HCT116 (cell line): ENCODE measurements around the gene STAMBPL1. TPM values are rescaled to one million over a fixed set of nuclear protein-coding genes. Genes with fewer than 3 reads are reported as not detected.
A peak's percentile ranks its signal among the peaks of the same experiment; 100 is the strongest.

Source experiments
- ATAC-seq: fragments of 200-7000 bp; cut with Tn5 transposase; 2 replicates; pipeline ENCODE4 v1.9.1; 2020; ENCODE audit warnings: mild to moderate bottlenecking, moderate library complexity
- BruUV-seq: library from RNA; stranded (reverse); fragments of 400-500 nt; replicated peaks from 2 replicates; lab custom pipeline; 2021; lab: Mats Ljungman, UMichigan
- CTCF ChIA-PET: fragments of 300-600 bp; sonication (Branson Sonifier 250); formaldehyde crosslinking; loops from one replicate; lab custom pipeline; 2021; ENCODE audit warnings: antibody characterized with exemption; lab: Charles Lee
- POLR2A ChIA-PET: fragments of 300-600, 350-600 bp; sonication (Branson Sonifier 250); formaldehyde crosslinking; loops from one replicate; lab custom pipeline; 2021; ENCODE audit warnings: antibody characterized with exemption; lab: Charles Lee
- RAD21 ChIA-PET, 2 experiments: fragments of 300-600 bp; sonication (Branson Sonifier 250); formaldehyde crosslinking; loops; one replicate each; lab custom pipeline; 2023; ENCODE audit warnings: low total read pairs in 2 of 2; ENCODE audit not compliant: uncharacterized antibody in 2 of 2, unreplicated experiment in 2 of 2, low non-redundant PET in 1 of 2; lab: Charles Lee
- DNase-seq: peaks from one replicate; pipeline ENCODE4 v3.0.0-alpha.2; 2010; ENCODE audit warnings: low read depth, low spot score
- H2AFZ ChIP-seq: fragments of 200-600 bp; shearing (Covaris generic), sonication (generic); 2 replicates; pipeline ENCODE4 v1.6.1; 2017; ENCODE audit warnings: low read depth, mixed run types, mixed read lengths, antibody characterized with exemption, low read length; ENCODE audit not compliant: poor library complexity, severe bottlenecking
- H3K27ac ChIP-seq: 2 replicates; pipeline ENCODE4 v1.5.1; 2012; ENCODE audit warnings: low read depth, low read length
- H3K27me3 ChIP-seq: fragments of 200-600 bp; sonication (generic); 2 replicates; pipeline ENCODE4 v1.6.1; 2016; ENCODE audit warnings: mixed run types, low read length, mixed read lengths; ENCODE audit not compliant: insufficient read depth
- H3K36me3 ChIP-seq, 2 experiments: fragments of 200-500 bp in 1 of 2; fragments of 200-600 bp in 1 of 2; sonication (Bioruptor generic) in 1 of 2; sonication (generic) in 1 of 2; 2 replicates each; pipeline versions ENCODE4 v1.5.1 to v1.6.1; 2014 to 2016; ENCODE audit warnings: low read length in 2 of 2, inconsistent platforms in 1 of 2, mixed read lengths in 1 of 2, mixed run types in 1 of 2; ENCODE audit not compliant: insufficient read depth in 2 of 2, control insufficient read depth in 1 of 2
- H3K4me1 ChIP-seq, 2 experiments: fragments of 200-600 bp in 1 of 2; sonication (generic) in 1 of 2; 2 replicates each; pipeline versions ENCODE4 v1.5.1 to v1.6.1; 2012 to 2017; ENCODE audit warnings: low read length in 2 of 2, inconsistent platforms in 1 of 2, mild to moderate bottlenecking in 1 of 2, mixed read lengths in 1 of 2, mixed run types in 1 of 2, moderate library complexity in 1 of 2; ENCODE audit not compliant: insufficient read depth in 2 of 2, control insufficient read depth in 1 of 2
- H3K4me2 ChIP-seq: fragments of 200-600 bp; sonication (generic); 2 replicates; pipeline ENCODE4 v1.6.1; 2017; ENCODE audit warnings: mixed run types, low read length, mixed read lengths
- H3K4me3 ChIP-seq, 2 experiments: fragments of 200-600 bp in 1 of 2; sonication (generic) in 1 of 2; replicated peaks in 1 of 2; 2 replicates each; pipeline ENCODE4 v1.5.1; 2011 to 2016; ENCODE audit warnings: low read length in 2 of 2, control low read depth in 1 of 2, low read depth in 1 of 2, mild to moderate bottlenecking in 1 of 2, mixed read lengths in 1 of 2, mixed run types in 1 of 2
- H3K79me2 ChIP-seq: fragments of 200-600 bp; sonication (generic); 2 replicates; pipeline ENCODE4 v1.6.1; 2017; ENCODE audit warnings: mild to moderate bottlenecking, mixed run types, low read length, moderate library complexity, mixed read lengths; ENCODE audit not compliant: insufficient read depth
- H3K9ac ChIP-seq: fragments of 200-600 bp; sonication (generic); 2 replicates; pipeline ENCODE4 v1.6.1; 2016; ENCODE audit warnings: low read length, mixed read lengths
- H3K9me2 ChIP-seq: fragments of 200-600 bp; sonication (generic), shearing (Covaris generic); 2 replicates; pipeline ENCODE4 v1.6.1; 2017; ENCODE audit warnings: mixed run types, mild to moderate bottlenecking, moderate library complexity; ENCODE audit not compliant: insufficient read depth
- H3K9me3 ChIP-seq, 2 experiments: fragments of 200-500 bp in 1 of 2; fragments of 200-600 bp in 1 of 2; sonication (Bioruptor generic) in 1 of 2; sonication (generic) in 1 of 2; 2 replicates each; pipeline ENCODE4 v1.6.1; 2014 to 2017; ENCODE audit warnings: low read length in 2 of 2, mixed read lengths in 2 of 2, inconsistent platforms in 1 of 2, low read depth in 1 of 2, mild to moderate bottlenecking in 1 of 2, mixed run types in 1 of 2, moderate library complexity in 1 of 2; ENCODE audit not compliant: control insufficient read depth in 1 of 2, insufficient read depth in 1 of 2
- H4K20me1 ChIP-seq: fragments of 200-600 bp; sonication (generic), shearing (Covaris generic); 2 replicates; pipeline ENCODE4 v1.6.1; 2017; ENCODE audit warnings: mixed run types, mild to moderate bottlenecking, moderate library complexity; ENCODE audit not compliant: insufficient read depth
- CBX3 ChIP-seq: IDR thresholded peaks from 2 replicates; pipeline ENCODE4 v1.6.1; 2012; ENCODE audit warnings: low read depth
- EGR1 ChIP-seq: IDR thresholded peaks from 2 replicates; pipeline ENCODE4 v1.6.1; 2012; ENCODE audit warnings: low read depth
- ELF1 ChIP-seq: IDR thresholded peaks from 2 replicates; pipeline ENCODE4 v1.6.1; 2012; ENCODE audit warnings: low read depth, borderline replicate concordance
- EZH2 ChIP-seq: fragments of 200-600 bp; sonication (generic); IDR thresholded peaks from 2 replicates; pipeline ENCODE4 v1.6.1; 2017; ENCODE audit warnings: antibody characterized with exemption, mixed run types
- EZH2phosphoT487 ChIP-seq: fragments of 200-600 bp; IDR thresholded peaks from 2 replicates; pipeline ENCODE4 v1.6.1; 2018; ENCODE audit warnings: antibody characterized with exemption, borderline replicate concordance
- JUND ChIP-seq: IDR thresholded peaks from 2 replicates; pipeline ENCODE4 v1.6.1; 2012
- POLR2A ChIP-seq: IDR thresholded peaks from 2 replicates; pipeline ENCODE4 v1.7.0; 2011; ENCODE audit warnings: borderline replicate concordance; ENCODE audit not compliant: insufficient read depth, insufficient read length; ENCODE audit errors: extremely low read depth
- POLR2AphosphoS5 ChIP-seq: IDR thresholded peaks from 2 replicates; pipeline ENCODE4 v1.6.1; 2011; ENCODE audit warnings: mild to moderate bottlenecking, low read depth, low read length, moderate library complexity
- RAD21 ChIP-seq: IDR thresholded peaks from 2 replicates; pipeline ENCODE4 v1.6.1; 2012; ENCODE audit warnings: low read depth, mild to moderate bottlenecking
- SP1 ChIP-seq: IDR thresholded peaks from 2 replicates; pipeline ENCODE4 v1.6.1; 2012; ENCODE audit warnings: low read depth
- SRF ChIP-seq: IDR thresholded peaks from 2 replicates; pipeline ENCODE4 v1.6.1; 2012; ENCODE audit warnings: low read depth
- TCF7L2 ChIP-seq: IDR thresholded peaks from 2 replicates; pipeline ENCODE4 v1.7.0; 2011; ENCODE audit warnings: borderline replicate concordance, inconsistent platforms; ENCODE audit not compliant: insufficient read depth, insufficient read length; ENCODE audit errors: extremely low read depth
- YY1 ChIP-seq: IDR thresholded peaks from 2 replicates; pipeline ENCODE4 v1.6.1; 2011; ENCODE audit warnings: low read length, low read depth, moderate library complexity, mild to moderate bottlenecking; ENCODE audit not compliant: insufficient replicate concordance; ENCODE audit errors: extremely low read depth
- ZFX ChIP-seq: fragments of 450-650 bp; IDR thresholded peaks from 2 replicates; pipeline ENCODE4 v1.6.1; 2017
- ZNF274 ChIP-seq: fragments of 200-500 bp; sonication (Bioruptor generic); IDR thresholded peaks from 2 replicates; pipeline ENCODE4 v1.6.1; 2014; ENCODE audit warnings: mild to moderate bottlenecking, low read depth, low read length, inconsistent platforms
- intact Hi-C: fragments of 100-400 bp; cut with micrococcal nuclease; formaldehyde crosslinking; loops from 2 replicates; pipeline ENCODE4 v1.10.0; 2022
- total RNA-seq: library from RNA; stranded (reverse); gene quantifications from one replicate; pipeline ENCODE4 v1.2.1, GENCODE V29; 2021; ENCODE audit not compliant: unreplicated experiment
- TF ChIP-seq, protein P1 (sequence below), 3 experiments: fragments of 200-600 bp in 1 of 3; sonication (generic) in 1 of 3; IDR thresholded peaks in 2 of 3; conservative IDR thresholded peaks in 1 of 3; 2 replicates each; pipeline ENCODE4 v1.5.1; 2012 to 2017; ENCODE audit warnings: low read depth in 2 of 3, low read length in 2 of 3, antibody characterized with exemption in 1 of 3, borderline replicate concordance in 1 of 3, control low read depth in 1 of 3, mild to moderate bottlenecking in 1 of 3, mixed read lengths in 1 of 3, mixed run types in 1 of 3, moderate library complexity in 1 of 3; ENCODE audit not compliant: insufficient read depth in 1 of 3
- TF ChIP-seq, protein P2 (sequence below): IDR thresholded peaks from 2 replicates; pipeline ENCODE4 v1.6.1; 2012

Gene STAMBPL1
- total RNA-seq, 1 experiment from 2014 or later, result 11.0 TPM

DNA sequence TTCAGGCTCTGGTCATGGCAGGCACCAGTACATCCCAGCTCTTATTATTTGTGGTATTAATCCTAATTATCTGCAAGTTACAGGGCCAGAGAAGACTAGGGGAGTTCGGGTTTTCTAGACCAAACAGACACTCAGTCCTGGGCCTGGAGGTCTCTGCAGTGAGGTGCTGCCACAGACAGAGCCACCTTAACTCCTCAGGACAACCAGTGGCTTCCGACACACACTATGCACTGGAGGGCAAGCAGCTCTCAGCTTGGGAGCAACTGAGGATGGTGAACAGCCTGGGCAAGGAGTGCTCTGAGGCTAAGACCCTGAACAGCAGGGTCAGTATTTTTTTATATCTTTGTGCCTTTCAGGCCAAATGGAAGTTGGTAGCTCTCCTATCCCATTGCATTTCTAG, 53.5 kb downstream of the STAMBPL1 start:
- intact Hi-C loops, result no loop called here

DNA sequence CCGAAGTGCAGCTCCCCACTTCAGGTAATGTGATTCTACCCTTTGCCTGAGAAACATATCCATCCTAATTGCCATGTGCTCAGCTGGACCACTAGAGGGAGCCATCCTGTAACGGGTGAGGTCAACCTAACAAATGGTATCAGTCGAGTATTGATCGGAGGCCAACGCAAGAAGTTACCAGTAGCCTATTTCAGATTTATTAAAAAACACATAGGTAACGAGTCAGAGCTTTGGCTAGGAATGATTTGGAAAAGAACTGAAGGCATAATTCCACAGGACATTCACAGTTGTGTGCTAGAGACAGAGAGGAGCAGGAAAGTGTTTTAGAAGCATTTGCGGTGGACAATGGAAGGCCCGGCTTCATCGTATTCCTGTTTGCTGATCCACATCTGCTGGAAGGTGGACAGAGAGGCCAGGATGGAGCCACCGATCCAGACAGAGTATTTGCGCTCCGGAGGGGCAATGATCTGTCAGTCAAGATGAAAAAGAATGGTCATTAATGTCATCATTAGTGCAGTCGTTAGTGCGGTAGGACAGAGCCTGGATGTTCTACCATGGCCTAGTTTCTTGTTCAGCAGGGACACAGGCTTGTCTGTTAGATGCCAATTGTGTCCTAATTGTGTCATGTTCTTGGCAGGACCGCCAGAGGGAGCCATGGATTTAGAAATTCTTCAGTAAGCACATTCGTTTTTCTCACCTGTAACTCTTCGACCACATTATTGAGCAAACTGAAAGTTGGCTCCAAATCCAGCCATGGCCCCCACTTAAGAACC, 55.0 kb downstream of the STAMBPL1 start:
- intact Hi-C loops, result loop anchor here (1.0 to 2.0 kb wide), 4 partner anchors 52 to 282 kb away; no protein-coding TSS in a partner anchor
- no TSS peak for BruUV-seq
- TF ChIP-seq ZNF274 (no peak), POLR2A (no peak), TCF7L2 (no peak), POLR2AphosphoS5 (no peak), SRF (no peak), EZH2 (no peak), JUND (no peak; the same call in 1 of the 2 replicates), ZFX (no peak), ELF1 (no peak), RAD21 (peak; percentile 89), CBX3 (peak; percentile 54; the same call in 1 of the 2 replicates), YY1 (no peak)
- TF ChIP-seq, protein P1, sequence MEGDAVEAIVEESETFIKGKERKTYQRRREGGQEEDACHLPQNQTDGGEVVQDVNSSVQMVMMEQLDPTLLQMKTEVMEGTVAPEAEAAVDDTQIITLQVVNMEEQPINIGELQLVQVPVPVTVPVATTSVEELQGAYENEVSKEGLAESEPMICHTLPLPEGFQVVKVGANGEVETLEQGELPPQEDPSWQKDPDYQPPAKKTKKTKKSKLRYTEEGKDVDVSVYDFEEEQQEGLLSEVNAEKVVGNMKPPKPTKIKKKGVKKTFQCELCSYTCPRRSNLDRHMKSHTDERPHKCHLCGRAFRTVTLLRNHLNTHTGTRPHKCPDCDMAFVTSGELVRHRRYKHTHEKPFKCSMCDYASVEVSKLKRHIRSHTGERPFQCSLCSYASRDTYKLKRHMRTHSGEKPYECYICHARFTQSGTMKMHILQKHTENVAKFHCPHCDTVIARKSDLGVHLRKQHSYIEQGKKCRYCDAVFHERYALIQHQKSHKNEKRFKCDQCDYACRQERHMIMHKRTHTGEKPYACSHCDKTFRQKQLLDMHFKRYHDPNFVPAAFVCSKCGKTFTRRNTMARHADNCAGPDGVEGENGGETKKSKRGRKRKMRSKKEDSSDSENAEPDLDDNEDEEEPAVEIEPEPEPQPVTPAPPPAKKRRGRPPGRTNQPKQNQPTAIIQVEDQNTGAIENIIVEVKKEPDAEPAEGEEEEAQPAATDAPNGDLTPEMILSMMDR (IDR thresholded peaks at IDR 0.05 in 2 of 3, conservative IDR thresholded peaks at IDR 0.05 in 1 of 3; ENCODE audit: borderline replicate concordance in 1 of 3, insufficient read depth in 1 of 3, low read depth in 2 of 3, low read length in 2 of 3), result peak; percentile 85 to 92 (median 92)
- TF ChIP-seq, protein P2, sequence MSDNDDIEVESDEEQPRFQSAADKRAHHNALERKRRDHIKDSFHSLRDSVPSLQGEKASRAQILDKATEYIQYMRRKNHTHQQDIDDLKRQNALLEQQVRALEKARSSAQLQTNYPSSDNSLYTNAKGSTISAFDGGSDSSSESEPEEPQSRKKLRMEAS, result peak; percentile 62; the same call in 1 of the 2 replicates

More for the DNA sequence above, 53.5 kb downstream of the STAMBPL1 start:
- DNase-seq (no peak), ATAC-seq (no peak)
- Histone ChIP-seq H3K9me2 (no peaks in the 10 kb centered on the region), H3K4me1 (peaks cover 7 to 16% of the 10 kb centered on the region in 2 experiments; a peak in 3 of 4 replicates), H3K4me2 (no peak overlapping the region), H3K9me3 (no peaks in the 10 kb centered on the region), H4K20me1 (no peaks in the 10 kb centered on the region), H3K27me3 (no peaks in the 10 kb centered on the region), H3K79me2 (no peaks in the 10 kb centered on the region), H2AFZ (no peak overlapping the region), H3K9ac (no peak overlapping the region), H3K4me3 (no peak overlapping the region), H3K27ac (no peak overlapping the region), H3K36me3 (no peaks in the 10 kb centered on the region)
- POLR2A ChIA-PET, result no interaction called here
- RAD21 ChIA-PET, result interaction anchor here (1.1 to 2.0 kb wide), 4 partner anchors 98 to 369 kb away, joined by 3 to 10 read pairs (median 6); no protein-coding TSS in a partner anchor
- no TSS peak for BruUV-seq
- CTCF ChIA-PET, result interaction anchor here (1.0 to 5.9 kb wide), 24 partner anchors 10 to 369 kb away, joined by 3 to 148 read pairs (median 5); partner anchors contain the start of genes ANKRD22, FAS, LIPA and STAMBPL1
- TF ChIP-seq, protein P2, result no peak
- no peak for TF ChIP-seq SP1
- TF ChIP-seq EGR1, result no peak
- TF ChIP-seq CBX3, result no peak
- no peak for TF ChIP-seq EZH2phosphoT487
- TF ChIP-seq SRF, result no peak

More for the DNA sequence above, 55.0 kb downstream of the STAMBPL1 start:
- no peaks in the 10 kb centered on the region for H3K36me3 ChIP-seq
- H3K4me2 ChIP-seq, result peak overlapping the region; percentile 39; the same call in 1 of the 2 replicates
- peak; percentile 79 for ATAC-seq
- H3K9ac ChIP-seq, result no peak overlapping the region
- no peaks in the 10 kb centered on the region for H3K79me2 ChIP-seq
- DNase-seq, result peak; percentile 77
- peak overlapping the region; percentile 93 for H2AFZ ChIP-seq
- ChIA-PET CTCF (interaction anchor here (0.6 to 5.9 kb wide), 24 partner anchors 8 to 371 kb away, joined by 3 to 148 read pairs (median 4); partner anchors contain the start of genes ANKRD22, FAS, LIPA and STAMBPL1), RAD21 (interaction anchor here (0.6 to 1.4 kb wide), 5 partner anchors 39 to 370 kb away, joined by 3 to 8 read pairs (median 4); no protein-coding TSS in a partner anchor), POLR2A (interaction anchor here (1.0 kb wide), 2 partner anchors 53 to 99 kb away, joined by 3 to 4 read pairs; no protein-coding TSS in a partner anchor)
- H3K9me2 ChIP-seq, result no peaks in the 10 kb centered on the region
- H4K20me1 ChIP-seq, result no peaks in the 10 kb centered on the region
- no peak overlapping the region for H3K27ac ChIP-seq
- H3K9me3 ChIP-seq, result no peaks in the 10 kb centered on the region
- H3K4me1 ChIP-seq, result peaks cover 7 to 16% of the 10 kb centered on the region in 2 experiments; a peak in 3 of 4 replicates
- H3K4me3 ChIP-seq, result no peak overlapping the region
- no peaks in the 10 kb centered on the region for H3K27me3 ChIP-seq
